ENCODE data around the gene SETDB2. TPM values are rescaled to one million over a fixed set of nuclear protein-coding genes. Genes with fewer than 3 reads are reported as not detected.

The SETDB2 gene
- total RNA-seq, 2 experiments from 2014 or later, result 13.5 to 15.1 TPM

DNA sequence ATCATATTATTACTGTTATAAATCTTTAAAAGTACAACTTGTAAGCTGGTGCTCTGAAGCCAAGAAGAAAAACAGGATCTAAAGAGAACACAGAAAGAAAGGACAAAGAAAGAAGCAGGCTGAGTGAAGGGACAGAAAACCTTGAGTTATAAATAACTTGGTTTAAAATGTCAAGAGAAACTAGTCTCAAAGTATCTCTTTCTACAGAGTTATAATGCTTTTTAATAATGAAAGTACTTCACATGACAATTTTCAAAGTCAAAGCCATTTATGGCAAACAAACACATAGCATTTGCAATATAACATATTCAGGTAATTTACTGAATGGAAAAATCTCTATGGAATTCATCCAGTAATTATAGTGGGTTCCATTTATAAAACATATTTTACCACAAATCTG is 33.6 kb upstream of the SETDB2 start:
- Mint-ChIP-seq H3K36me3 (ENCODE audit: low read depth) (no peaks in the 10 kb centered on the region), H3K4me1 (ENCODE audit: low read depth) (no peaks in the 10 kb centered on the region), H3K27ac (no peak overlapping the region), H3K9me3 (ENCODE audit: insufficient read depth) (peaks cover under 1% of the 10 kb centered on the region), H3K4me3 (no peak overlapping the region), H3K27me3 (ENCODE audit: low read depth) (no peaks in the 10 kb centered on the region)
- POLR2A ChIA-PET, result no interaction called here
- DNase-seq (no peak), ATAC-seq (no peak)
- CTCF ChIA-PET, result no interaction called here

- Mint-ChIP-seq H3K4me1 (ENCODE audit: low read depth) (no peaks in the 10 kb centered on the region), H3K4me3 (no peak overlapping the region), H3K27me3 (ENCODE audit: low read depth) (no peaks in the 10 kb centered on the region), H3K36me3 (ENCODE audit: low read depth) (no peaks in the 10 kb centered on the region), H3K27ac (no peak overlapping the region), H3K9me3 (ENCODE audit: insufficient read depth) (no peaks in the 10 kb centered on the region)
- DNase-seq (no peak), ATAC-seq (no peak)
- POLR2A ChIA-PET, result no interaction called here
- CTCF ChIA-PET, result no interaction called here
Measured at GRCh38 chr13:49411353-49411752, 32.7 kb upstream of the SETDB2 start.

- Mint-ChIP-seq H3K27me3 (ENCODE audit: low read depth) (no peaks in the 10 kb centered on the region), H3K36me3 (ENCODE audit: low read depth) (no peaks in the 10 kb centered on the region), H3K4me3 (no peak overlapping the region), H3K27ac (no peak overlapping the region), H3K9me3 (ENCODE audit: insufficient read depth) (no peaks in the 10 kb centered on the region), H3K4me1 (ENCODE audit: low read depth) (no peaks in the 10 kb centered on the region)
- ATAC-seq (no peak), DNase-seq (no peak)
- CTCF ChIA-PET, result no interaction called here
- POLR2A ChIA-PET, result no interaction called here
Measured at GRCh38 chr13:49412749-49413148, 31.3 kb upstream of the SETDB2 start.

DNA sequence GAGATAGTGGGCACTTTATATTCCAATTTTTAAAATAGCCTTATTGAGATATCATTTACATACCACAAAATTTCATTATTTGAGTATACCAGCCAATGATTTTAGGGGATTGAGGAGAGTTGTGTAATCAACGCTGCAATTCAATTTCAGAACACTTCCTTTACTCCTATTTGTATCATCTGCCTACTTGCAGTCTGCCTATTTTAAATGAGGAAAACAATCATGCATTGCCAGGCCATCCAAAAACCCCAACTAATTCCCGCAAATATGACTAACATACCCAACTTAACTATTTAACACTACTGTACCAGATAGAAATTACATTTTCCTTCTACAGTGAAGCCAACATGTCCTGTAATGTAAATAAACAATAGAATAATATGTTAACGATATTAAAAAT is 26.9 kb upstream of the SETDB2 start:
- CTCF ChIA-PET, result interaction anchor here (1.5 kb wide), 1 partner anchor 42 kb away, joined by 3 read pairs; no protein-coding TSS in a partner anchor
- POLR2A ChIA-PET, result no interaction called here
- Mint-ChIP-seq H3K4me1 (ENCODE audit: low read depth) (no peaks in the 10 kb centered on the region), H3K9me3 (ENCODE audit: insufficient read depth) (no peaks in the 10 kb centered on the region), H3K27ac (no peak overlapping the region), H3K36me3 (ENCODE audit: low read depth) (no peaks in the 10 kb centered on the region), H3K4me3 (no peak overlapping the region), H3K27me3 (ENCODE audit: low read depth) (no peaks in the 10 kb centered on the region)
- DNase-seq, result no peak
- no peak for ATAC-seq

GRCh38 chr13:49418206-49418605 is 25.9 kb upstream of the SETDB2 start:
- no peaks in the 10 kb centered on the region for H3K4me1 Mint-ChIP-seq (ENCODE audit: low read depth)
- ATAC-seq (no peak), DNase-seq (no peak)
- H3K27me3 Mint-ChIP-seq (ENCODE audit: low read depth), result no peaks in the 10 kb centered on the region
- POLR2A ChIA-PET, result no interaction called here
- no peak overlapping the region for H3K4me3 Mint-ChIP-seq
- CTCF ChIA-PET, result no interaction called here
- no peak overlapping the region for H3K27ac Mint-ChIP-seq
- no peaks in the 10 kb centered on the region for H3K9me3 Mint-ChIP-seq (ENCODE audit: insufficient read depth)
- H3K36me3 Mint-ChIP-seq (ENCODE audit: low read depth), result no peaks in the 10 kb centered on the region

GRCh38 chr13:49419276-49419675 is 24.8 kb upstream of the SETDB2 start:
- DNase-seq (no peak), ATAC-seq (no peak)
- ChIA-PET CTCF (interaction anchor here (0.9 to 1.0 kb wide), 2 partner anchors 13 to 118 kb away, joined by 3 to 4 read pairs; no protein-coding TSS in a partner anchor), POLR2A (no interaction called here)
- Mint-ChIP-seq H3K4me3 (no peak overlapping the region), H3K27ac (no peak overlapping the region), H3K4me1 (ENCODE audit: low read depth) (no peaks in the 10 kb centered on the region), H3K36me3 (ENCODE audit: low read depth) (no peaks in the 10 kb centered on the region), H3K27me3 (ENCODE audit: low read depth) (no peaks in the 10 kb centered on the region), H3K9me3 (ENCODE audit: insufficient read depth) (no peaks in the 10 kb centered on the region)

DNA sequence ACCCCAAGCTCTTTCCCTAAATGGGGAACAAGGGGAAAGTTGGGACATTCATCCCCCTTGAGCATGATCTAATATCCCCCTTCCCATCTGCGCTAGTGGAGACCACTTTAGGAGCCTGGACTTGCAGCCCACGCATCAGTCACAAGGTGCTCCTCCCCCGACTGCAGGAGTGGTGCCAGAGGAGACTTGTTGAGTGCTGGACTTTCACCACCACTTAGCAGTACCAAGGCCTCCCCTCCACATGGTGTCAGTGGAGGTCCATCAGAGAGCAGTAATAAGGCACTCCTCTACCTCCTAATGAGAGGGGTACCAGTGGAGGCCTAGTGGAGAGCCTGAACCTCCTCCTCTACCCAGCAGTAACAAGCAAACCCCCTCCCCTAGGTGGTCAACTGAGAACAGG is 22.7 kb upstream of the SETDB2 start:
- Mint-ChIP-seq H3K9me3 (ENCODE audit: insufficient read depth) (no peaks in the 10 kb centered on the region), H3K36me3 (ENCODE audit: low read depth) (no peaks in the 10 kb centered on the region), H3K4me1 (ENCODE audit: low read depth) (no peaks in the 10 kb centered on the region), H3K27me3 (ENCODE audit: low read depth) (no peaks in the 10 kb centered on the region), H3K4me3 (no peak overlapping the region), H3K27ac (no peak overlapping the region)
- DNase-seq (peak; percentile 36), ATAC-seq (peak; percentile 71)
- ChIA-PET CTCF (interaction anchor here (0.7 to 0.8 kb wide), 2 partner anchors 179 to 188 kb away, joined by 3 to 4 read pairs; no protein-coding TSS in a partner anchor), POLR2A (no interaction called here)

- DNase-seq (no peak), ATAC-seq (no peak)
- no peaks in the 10 kb centered on the region for H3K4me1 Mint-ChIP-seq (ENCODE audit: low read depth)
- no peaks in the 10 kb centered on the region for H3K9me3 Mint-ChIP-seq (ENCODE audit: insufficient read depth)
- no peak overlapping the region for H3K27ac Mint-ChIP-seq
- ChIA-PET CTCF (no interaction called here), POLR2A (no interaction called here)
- no peaks in the 10 kb centered on the region for H3K27me3 Mint-ChIP-seq (ENCODE audit: low read depth)
- H3K4me3 Mint-ChIP-seq, result no peak overlapping the region
- no peaks in the 10 kb centered on the region for H3K36me3 Mint-ChIP-seq (ENCODE audit: low read depth)
Measured at GRCh38 chr13:49424011-49424560, 20.0 kb upstream of the SETDB2 start.

DNA sequence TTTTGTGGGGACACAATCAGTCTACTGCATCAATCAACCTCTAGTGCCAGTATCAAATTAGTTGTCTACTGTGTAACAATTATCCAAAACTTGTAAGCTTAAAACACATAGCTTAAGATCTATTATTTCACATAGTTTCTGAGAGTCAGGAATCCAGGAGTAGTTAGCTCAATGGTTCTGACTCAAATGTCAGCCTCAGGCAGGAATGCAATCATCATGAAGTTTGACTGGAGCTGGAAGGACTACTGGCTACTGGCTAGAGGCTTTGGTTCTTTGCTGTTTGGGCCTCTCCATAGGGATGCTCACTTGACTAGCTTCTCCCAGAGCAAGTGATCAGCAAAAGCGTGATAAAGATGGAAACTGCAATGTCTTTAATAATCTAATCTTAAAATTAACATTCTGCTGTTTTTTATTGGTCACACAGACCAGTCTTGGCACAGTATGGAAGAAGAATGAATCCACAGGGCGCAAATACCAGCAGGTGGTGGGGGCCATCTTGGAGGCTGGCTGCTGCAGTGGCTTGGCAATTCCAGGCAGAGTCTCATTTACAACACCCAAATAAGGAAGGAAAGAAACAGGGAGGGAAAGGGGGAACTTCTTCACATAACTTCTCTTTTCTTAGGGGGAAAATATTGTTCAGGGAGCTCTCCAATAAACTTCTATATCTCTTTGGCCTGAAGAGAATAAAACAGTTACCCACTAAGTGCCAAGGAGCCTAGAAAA is 15.9 kb upstream of the SETDB2 start:
- H3K4me3 Mint-ChIP-seq, result no peak overlapping the region
- H3K27ac Mint-ChIP-seq, result no peak overlapping the region
- no peaks in the 10 kb centered on the region for H3K4me1 Mint-ChIP-seq (ENCODE audit: low read depth)
- no peak for DNase-seq
- ATAC-seq, result no peak
- no peaks in the 10 kb centered on the region for H3K36me3 Mint-ChIP-seq (ENCODE audit: low read depth)
- H3K9me3 Mint-ChIP-seq (ENCODE audit: insufficient read depth), result no peaks in the 10 kb centered on the region
- H3K27me3 Mint-ChIP-seq (ENCODE audit: low read depth), result no peaks in the 10 kb centered on the region
- ChIA-PET POLR2A (interaction anchor here (0.7 to 0.9 kb wide), 2 partner anchors 15 to 16 kb away, joined by 3 to 5 read pairs; partner anchors contain the start of genes CAB39L and SETDB2), CTCF (interaction anchor here (1.0 to 2.0 kb wide), 3 partner anchors 15 to 180 kb away, joined by 3 to 5 read pairs (median 4); no protein-coding TSS in a partner anchor)

GRCh38 chr13:49429121-49429520 is 15.0 kb upstream of the SETDB2 start:
- H3K36me3 Mint-ChIP-seq (ENCODE audit: low read depth), result no peaks in the 10 kb centered on the region
- ChIA-PET CTCF (no interaction called here), POLR2A (no interaction called here)
- no peak overlapping the region for H3K27ac Mint-ChIP-seq
- no peak for DNase-seq
- no peaks in the 10 kb centered on the region for H3K9me3 Mint-ChIP-seq (ENCODE audit: insufficient read depth)
- no peak for ATAC-seq
- no peaks in the 10 kb centered on the region for H3K27me3 Mint-ChIP-seq (ENCODE audit: low read depth)
- no peak overlapping the region for H3K4me3 Mint-ChIP-seq
- H3K4me1 Mint-ChIP-seq (ENCODE audit: low read depth), result no peaks in the 10 kb centered on the region

DNA sequence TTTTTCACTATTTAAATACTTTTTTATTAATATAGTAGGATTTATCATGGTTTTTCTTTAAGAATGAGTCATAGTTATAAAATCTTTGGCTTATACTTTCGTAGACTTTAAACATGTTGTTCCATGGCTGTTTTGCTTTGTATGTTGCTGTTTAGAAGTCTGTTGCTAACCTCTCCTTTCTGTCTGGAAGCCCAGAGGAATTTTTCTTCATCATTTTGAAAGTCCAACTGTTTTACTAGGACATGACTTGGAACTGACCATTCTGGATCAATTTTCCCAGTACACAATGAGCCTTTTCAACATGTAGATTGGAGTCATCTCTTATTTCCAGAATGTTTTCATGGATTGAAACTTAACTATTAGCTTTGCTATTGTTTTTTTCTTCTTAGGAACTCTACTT is 8.1 kb upstream of the SETDB2 start:
- ChIA-PET POLR2A (interaction anchor here (1.0 kb wide), 1 partner anchor 9 kb away, joined by 3 read pairs; no protein-coding TSS in a partner anchor), CTCF (interaction anchor here (1.0 to 1.2 kb wide), 2 partner anchors 10 to 123 kb away, joined by 3 read pairs; no protein-coding TSS in a partner anchor)
- Mint-ChIP-seq H3K27ac (no peak overlapping the region), H3K4me3 (no peak overlapping the region), H3K36me3 (ENCODE audit: low read depth) (no peaks in the 10 kb centered on the region), H3K27me3 (ENCODE audit: low read depth) (peaks cover 11% of the 10 kb centered on the region), H3K4me1 (ENCODE audit: low read depth) (no peaks in the 10 kb centered on the region), H3K9me3 (ENCODE audit: insufficient read depth) (no peaks in the 10 kb centered on the region)
- no peak for DNase-seq
- ATAC-seq, result no peak

DNA sequence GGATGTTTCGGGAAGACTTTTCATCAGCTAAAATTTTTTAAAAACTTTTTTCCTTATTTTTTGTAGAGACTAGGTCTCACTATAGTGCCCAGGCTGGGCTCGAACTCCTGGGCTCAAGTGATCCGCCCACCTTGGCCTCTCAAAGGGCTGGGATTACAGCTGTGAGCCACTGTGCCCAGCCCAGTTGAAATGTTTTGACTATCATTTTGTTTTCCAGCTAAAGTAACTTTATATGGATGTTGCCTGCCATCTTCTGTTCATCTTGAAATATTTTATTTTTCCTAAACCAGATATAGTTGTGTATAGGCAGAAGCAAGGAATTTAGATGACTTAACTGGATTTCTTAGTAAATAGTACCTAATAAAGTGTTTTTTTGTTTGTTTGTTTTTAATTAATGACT is 7.2 kb upstream of the SETDB2 start:
- ATAC-seq, result no peak
- no peak overlapping the region for H3K27ac Mint-ChIP-seq

More for the DNA sequence above, 7.2 kb upstream of the SETDB2 start:
- no peak for DNase-seq
- Mint-ChIP-seq H3K9me3 (ENCODE audit: insufficient read depth) (no peaks in the 10 kb centered on the region), H3K4me3 (no peak overlapping the region), H3K4me1 (ENCODE audit: low read depth) (no peaks in the 10 kb centered on the region), H3K36me3 (ENCODE audit: low read depth) (no peaks in the 10 kb centered on the region), H3K27me3 (ENCODE audit: low read depth) (peaks cover 11% of the 10 kb centered on the region)
- CTCF ChIA-PET, result interaction anchor here (1.0 to 1.2 kb wide), 2 partner anchors 9 to 124 kb away, joined by 3 read pairs; no protein-coding TSS in a partner anchor
- POLR2A ChIA-PET, result no interaction called here

Measured in activated CD8-positive, alpha-beta T cell treated with anti-CD3 and anti-CD28 coated beads, Interleukin-2, amount 10 ng/mL, durations not matched to agents 7 days and 5 days (primary cell).